Osteoblast (primary cell): ENCODE measurements around the gene PRSS27. TPM values are rescaled to one million over a fixed set of nuclear protein-coding genes. Genes with fewer than 3 reads are reported as not detected.

Source experiments
- DNase-seq: peaks from one replicate; pipeline ENCODE4 v3.0.0; 2011; ENCODE audit warnings: low spot score, mixed read lengths; ENCODE audit not compliant: insufficient read length; ENCODE audit errors: missing footprints
- H2AFZ ChIP-seq: 2 replicates; pipeline ENCODE4 v1.6.0; 2011; ENCODE audit warnings: mild to moderate bottlenecking, low read length
- H3K27ac ChIP-seq: 2 replicates; pipeline ENCODE4 v1.5.1; 2011; ENCODE audit warnings: mild to moderate bottlenecking, low read depth, low read length, moderate library complexity
- H3K27me3 ChIP-seq: 2 replicates; pipeline ENCODE4 v1.6.0; 2012; ENCODE audit warnings: mild to moderate bottlenecking, control low read depth, inconsistent platforms, low read length, moderate library complexity; ENCODE audit not compliant: insufficient read depth
- H3K36me3 ChIP-seq: 2 replicates; pipeline ENCODE4 v1.5.1; 2011; ENCODE audit warnings: mild to moderate bottlenecking, low read length, control low read depth, moderate library complexity; ENCODE audit not compliant: insufficient read depth
- H3K4me1 ChIP-seq: 2 replicates; pipeline ENCODE4 v1.5.1; 2011; ENCODE audit warnings: mild to moderate bottlenecking, low read length, control low read depth, moderate library complexity; ENCODE audit not compliant: insufficient read depth
- H3K4me2 ChIP-seq: 2 replicates; pipeline ENCODE4 v1.6.0; 2011; ENCODE audit warnings: mild to moderate bottlenecking, low read length; ENCODE audit not compliant: insufficient read depth
- H3K4me3 ChIP-seq: fragments of 200-600 bp; sonication (generic); 3 replicates; pipeline ENCODE4 v1.5.1; 2012; ENCODE audit warnings: mild to moderate bottlenecking, low read length, inconsistent platforms; ENCODE audit not compliant: insufficient read depth
- H3K79me2 ChIP-seq: 2 replicates; pipeline ENCODE4 v1.6.0; 2012; ENCODE audit warnings: mild to moderate bottlenecking, low read length, control low read depth, inconsistent platforms; ENCODE audit not compliant: insufficient read depth
- H3K9me3 ChIP-seq: 2 replicates; pipeline ENCODE4 v1.5.1; 2011; ENCODE audit warnings: low read depth, low read length, control low read depth
- H4K20me1 ChIP-seq: 2 replicates; pipeline ENCODE4 v1.6.0; 2012; ENCODE audit warnings: mild to moderate bottlenecking, low read length, control low read depth; ENCODE audit not compliant: insufficient read depth
- total RNA-seq: library from RNA; depleted of rRNA; stranded (reverse); fragments of >200 nt; gene quantifications from 2 replicates; pipeline ENCODE4 v1.2.3, GENCODE V29; 2012
- TF ChIP-seq, protein P1 (sequence below): IDR thresholded peaks from 2 replicates; pipeline ENCODE4 v1.5.1; 2011; ENCODE audit warnings: mild to moderate bottlenecking, low read depth, low read length, moderate library complexity; ENCODE audit errors: extremely low read depth

The PRSS27 gene
- total RNA-seq, 1 donor: 2.5 TPM

DNA sequence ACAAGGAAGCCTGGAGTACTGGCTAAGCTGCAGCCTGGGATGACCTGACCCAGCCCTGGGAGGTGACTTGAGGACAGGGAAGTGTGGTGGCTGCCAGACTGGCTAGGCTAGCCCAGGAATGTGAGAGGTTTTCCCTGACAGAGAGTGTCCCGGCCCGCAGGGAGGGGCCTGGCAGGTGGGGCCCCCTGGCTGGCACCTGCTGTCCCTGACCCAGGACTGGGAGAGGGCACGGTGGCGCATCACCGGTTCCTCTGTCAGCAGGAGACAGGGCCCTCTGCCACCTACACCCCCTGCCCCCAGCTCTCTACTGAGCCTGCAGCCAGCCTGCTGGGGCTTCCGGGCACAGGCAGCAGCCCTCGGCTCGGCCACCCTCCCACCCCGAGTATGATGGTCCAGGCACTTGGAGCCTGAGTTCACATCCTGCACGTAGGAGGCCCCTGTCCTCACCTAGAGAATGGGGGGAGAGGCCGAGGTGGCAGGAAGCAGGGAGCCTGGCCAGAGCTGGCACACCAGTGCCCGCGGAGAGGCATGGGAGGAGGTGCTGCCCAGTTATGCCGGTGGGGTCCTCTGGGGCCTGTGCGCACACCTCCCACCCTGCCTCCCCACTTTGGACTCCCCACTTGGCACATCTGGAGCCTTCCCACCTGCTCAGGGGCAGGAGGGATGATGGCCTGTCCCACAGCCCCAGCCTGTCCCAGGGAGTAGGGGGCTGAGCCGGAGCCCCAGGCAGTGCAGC is 528 bp downstream of the PRSS27 start:
- no peaks in the 10 kb centered on the region for H3K4me1 ChIP-seq
- H3K79me2 ChIP-seq: no peaks in the 10 kb centered on the region
- no peaks in the 10 kb centered on the region for H3K27me3 ChIP-seq
- peak; percentile 69 for DNase-seq
- H3K27ac ChIP-seq: no peak overlapping the region
- TF ChIP-seq, protein P1, sequence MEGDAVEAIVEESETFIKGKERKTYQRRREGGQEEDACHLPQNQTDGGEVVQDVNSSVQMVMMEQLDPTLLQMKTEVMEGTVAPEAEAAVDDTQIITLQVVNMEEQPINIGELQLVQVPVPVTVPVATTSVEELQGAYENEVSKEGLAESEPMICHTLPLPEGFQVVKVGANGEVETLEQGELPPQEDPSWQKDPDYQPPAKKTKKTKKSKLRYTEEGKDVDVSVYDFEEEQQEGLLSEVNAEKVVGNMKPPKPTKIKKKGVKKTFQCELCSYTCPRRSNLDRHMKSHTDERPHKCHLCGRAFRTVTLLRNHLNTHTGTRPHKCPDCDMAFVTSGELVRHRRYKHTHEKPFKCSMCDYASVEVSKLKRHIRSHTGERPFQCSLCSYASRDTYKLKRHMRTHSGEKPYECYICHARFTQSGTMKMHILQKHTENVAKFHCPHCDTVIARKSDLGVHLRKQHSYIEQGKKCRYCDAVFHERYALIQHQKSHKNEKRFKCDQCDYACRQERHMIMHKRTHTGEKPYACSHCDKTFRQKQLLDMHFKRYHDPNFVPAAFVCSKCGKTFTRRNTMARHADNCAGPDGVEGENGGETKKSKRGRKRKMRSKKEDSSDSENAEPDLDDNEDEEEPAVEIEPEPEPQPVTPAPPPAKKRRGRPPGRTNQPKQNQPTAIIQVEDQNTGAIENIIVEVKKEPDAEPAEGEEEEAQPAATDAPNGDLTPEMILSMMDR: no peak
- H3K4me3 ChIP-seq: no peak overlapping the region
- H3K9me3 ChIP-seq: no peaks in the 10 kb centered on the region
- H4K20me1 ChIP-seq: peaks cover 4% of the 10 kb centered on the region
- no peaks in the 10 kb centered on the region for H3K36me3 ChIP-seq
- H3K4me2 ChIP-seq: no peak overlapping the region
- no peak overlapping the region for H2AFZ ChIP-seq

DNA sequence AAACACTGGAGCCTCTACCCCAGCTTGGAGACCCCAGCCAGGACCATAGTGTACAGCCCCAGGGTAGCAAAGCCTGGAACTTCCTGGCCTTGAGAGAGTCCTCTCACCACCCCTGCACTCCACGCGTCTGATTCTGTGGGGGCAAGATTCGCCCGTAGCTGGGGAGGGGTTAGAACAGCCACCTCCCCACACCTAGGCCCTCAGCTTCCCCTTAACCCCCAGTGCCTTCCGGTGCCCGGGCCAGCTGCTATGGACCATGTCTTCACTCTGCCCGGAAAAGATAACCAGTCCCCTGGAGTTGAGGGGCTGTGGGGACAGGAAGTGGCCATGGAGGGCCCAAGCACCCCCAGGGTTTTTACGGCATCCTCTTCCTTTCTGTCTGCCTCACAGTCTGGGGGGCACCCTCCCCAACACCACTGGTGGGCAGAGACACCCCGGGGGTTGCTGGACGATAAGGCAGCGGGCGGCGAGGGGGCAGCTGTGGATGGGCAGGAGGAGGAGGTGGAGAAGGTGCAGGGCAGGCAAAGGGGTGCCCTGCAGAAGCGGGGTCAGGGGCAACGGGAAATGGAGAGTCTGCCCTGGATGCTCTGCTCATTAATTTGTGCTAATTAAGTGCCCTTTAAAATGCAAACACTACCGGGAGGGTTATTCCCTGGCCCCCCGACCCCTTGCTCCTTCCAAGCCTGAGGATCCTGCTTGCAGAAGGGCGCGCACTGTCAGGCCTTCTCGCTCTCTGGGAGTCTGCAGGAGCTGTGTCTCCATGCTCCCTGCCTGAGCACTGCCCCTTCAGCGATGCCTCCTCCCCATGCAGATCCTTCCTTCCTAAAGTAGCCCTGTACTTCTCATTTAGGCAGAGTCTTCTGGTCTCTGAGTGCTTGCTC is 2.4 kb downstream of the PRSS27 start:
- Histone ChIP-seq H3K9me3 (no peaks in the 10 kb centered on the region), H3K4me2 (no peak overlapping the region), H3K27ac (no peak overlapping the region), H3K79me2 (no peaks in the 10 kb centered on the region), H2AFZ (no peak overlapping the region), H3K4me1 (no peaks in the 10 kb centered on the region), H4K20me1 (peaks cover 4% of the 10 kb centered on the region), H3K27me3 (no peaks in the 10 kb centered on the region), H3K4me3 (no peak overlapping the region), H3K36me3 (no peaks in the 10 kb centered on the region)
- peak; percentile 77 for DNase-seq
- TF ChIP-seq, protein P1: no peak

DNA sequence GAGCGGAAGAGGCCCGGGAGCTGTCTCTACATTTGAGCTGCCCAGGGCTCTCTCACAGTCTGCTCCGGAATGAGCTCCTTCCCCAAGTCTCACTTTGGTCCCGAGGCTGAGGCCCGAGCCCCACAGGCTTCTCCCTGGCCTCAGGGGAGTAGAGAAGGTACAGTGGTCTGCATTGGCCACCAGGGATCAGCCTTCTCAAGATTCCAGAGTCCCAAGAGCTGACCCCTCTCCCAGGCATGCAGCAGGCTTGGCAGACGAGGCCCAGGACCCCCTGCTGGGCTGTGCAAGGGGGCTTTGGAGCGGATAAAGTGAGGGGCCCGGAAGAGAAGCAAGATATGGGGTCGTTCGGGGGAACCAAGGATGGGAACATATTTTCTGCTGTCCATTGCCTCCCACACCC is 3.1 kb downstream of the PRSS27 start:
- H3K36me3 ChIP-seq: no peaks in the 10 kb centered on the region
- no peaks in the 10 kb centered on the region for H3K9me3 ChIP-seq
- DNase-seq: no peak
- H2AFZ ChIP-seq: no peak overlapping the region
- H3K4me1 ChIP-seq: no peaks in the 10 kb centered on the region
- H4K20me1 ChIP-seq: peaks cover 4% of the 10 kb centered on the region
- H3K79me2 ChIP-seq: no peaks in the 10 kb centered on the region
- H3K4me2 ChIP-seq: no peak overlapping the region
- TF ChIP-seq, protein P1: no peak
- H3K27me3 ChIP-seq: no peaks in the 10 kb centered on the region
- no peak overlapping the region for H3K27ac ChIP-seq
- H3K4me3 ChIP-seq: no peak overlapping the region
